GM13976 (cell line): ENCODE results near the gene GFRA4.

Experiments
- DNase-seq: peaks from one replicate; pipeline ENCODE4 v3.0.0; 2012; ENCODE audit warnings: low spot score
- in situ Hi-C: fragments of 300-500 bp; cut with MboI; formaldehyde crosslinking; loops from one replicate; pipeline ENCODE4 v1.12.0; 2022; ENCODE audit warnings: low sequenced_read_pairs, mixed read lengths, inconsistent platforms; ENCODE audit not compliant: unreplicated experiment
- TF ChIP-seq, protein P1 (sequence below): IDR thresholded peaks from 2 replicates; pipeline ENCODE4 v1.5.1; 2012; ENCODE audit warnings: borderline replicate concordance, mild to moderate bottlenecking; ENCODE audit not compliant: insufficient read depth; ENCODE audit errors: extremely low read depth, missing control alignments, control extremely low read depth

GFRA4 gene

DNA sequence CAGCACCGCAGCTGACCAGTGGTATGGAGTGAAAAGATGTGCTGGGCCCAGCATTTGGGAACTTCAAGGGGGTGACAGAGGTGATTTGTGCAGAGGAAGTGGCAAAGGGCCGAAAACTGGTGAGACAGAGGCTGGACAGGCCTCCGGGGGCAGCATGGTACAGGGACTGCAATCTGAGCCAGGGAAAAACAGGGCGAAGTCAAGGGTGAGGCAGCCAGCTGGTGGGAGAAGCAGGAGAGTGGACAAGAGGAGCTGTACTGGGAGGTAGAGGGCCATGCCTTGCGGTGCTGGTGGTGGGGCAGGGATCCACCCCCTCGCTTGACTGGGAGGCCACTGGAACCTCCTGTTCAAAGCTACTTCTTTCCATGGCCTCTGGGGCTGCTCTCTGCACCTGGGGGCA, 7.3 kb upstream of the GFRA4 start:
- DNase-seq: no peak
- in situ Hi-C loops: no loop called here
- TF ChIP-seq, protein P1, sequence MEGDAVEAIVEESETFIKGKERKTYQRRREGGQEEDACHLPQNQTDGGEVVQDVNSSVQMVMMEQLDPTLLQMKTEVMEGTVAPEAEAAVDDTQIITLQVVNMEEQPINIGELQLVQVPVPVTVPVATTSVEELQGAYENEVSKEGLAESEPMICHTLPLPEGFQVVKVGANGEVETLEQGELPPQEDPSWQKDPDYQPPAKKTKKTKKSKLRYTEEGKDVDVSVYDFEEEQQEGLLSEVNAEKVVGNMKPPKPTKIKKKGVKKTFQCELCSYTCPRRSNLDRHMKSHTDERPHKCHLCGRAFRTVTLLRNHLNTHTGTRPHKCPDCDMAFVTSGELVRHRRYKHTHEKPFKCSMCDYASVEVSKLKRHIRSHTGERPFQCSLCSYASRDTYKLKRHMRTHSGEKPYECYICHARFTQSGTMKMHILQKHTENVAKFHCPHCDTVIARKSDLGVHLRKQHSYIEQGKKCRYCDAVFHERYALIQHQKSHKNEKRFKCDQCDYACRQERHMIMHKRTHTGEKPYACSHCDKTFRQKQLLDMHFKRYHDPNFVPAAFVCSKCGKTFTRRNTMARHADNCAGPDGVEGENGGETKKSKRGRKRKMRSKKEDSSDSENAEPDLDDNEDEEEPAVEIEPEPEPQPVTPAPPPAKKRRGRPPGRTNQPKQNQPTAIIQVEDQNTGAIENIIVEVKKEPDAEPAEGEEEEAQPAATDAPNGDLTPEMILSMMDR: no peak

DNA sequence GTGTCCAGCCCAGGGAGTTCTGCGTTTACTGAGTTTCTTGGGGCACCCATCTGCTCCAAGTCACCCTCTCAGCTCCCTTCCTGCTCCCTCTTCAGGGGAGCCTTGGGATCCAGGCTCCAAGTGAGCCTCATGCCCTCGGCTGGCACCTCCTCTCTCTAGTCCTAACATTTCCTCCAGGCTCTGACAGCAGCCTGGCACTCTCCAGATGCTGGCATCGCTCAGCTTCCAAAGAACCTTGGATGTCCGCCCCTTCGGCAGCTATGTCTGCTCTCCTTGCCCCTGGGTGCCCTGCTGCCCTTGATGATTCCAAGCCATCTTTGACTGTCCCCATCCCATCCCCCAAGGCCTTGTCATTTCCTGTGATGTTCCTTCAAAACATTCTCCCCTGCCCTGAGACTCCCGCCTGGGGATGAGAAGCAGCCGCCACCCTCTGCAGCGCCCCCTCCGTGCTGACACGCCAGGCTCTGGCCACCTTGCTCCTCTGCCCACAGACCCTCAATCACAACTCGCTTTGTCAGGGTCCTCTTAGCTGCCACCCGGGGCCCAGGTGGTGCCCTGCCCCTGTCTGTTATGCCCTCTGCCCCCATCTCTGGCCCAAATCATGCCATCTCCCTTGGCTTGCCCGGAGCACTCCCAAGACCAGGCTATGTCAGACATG, 6.6 kb upstream of the GFRA4 start:
- in situ Hi-C loops: no loop called here
- TF ChIP-seq, protein P1: no peak
- DNase-seq: no peak

DNA sequence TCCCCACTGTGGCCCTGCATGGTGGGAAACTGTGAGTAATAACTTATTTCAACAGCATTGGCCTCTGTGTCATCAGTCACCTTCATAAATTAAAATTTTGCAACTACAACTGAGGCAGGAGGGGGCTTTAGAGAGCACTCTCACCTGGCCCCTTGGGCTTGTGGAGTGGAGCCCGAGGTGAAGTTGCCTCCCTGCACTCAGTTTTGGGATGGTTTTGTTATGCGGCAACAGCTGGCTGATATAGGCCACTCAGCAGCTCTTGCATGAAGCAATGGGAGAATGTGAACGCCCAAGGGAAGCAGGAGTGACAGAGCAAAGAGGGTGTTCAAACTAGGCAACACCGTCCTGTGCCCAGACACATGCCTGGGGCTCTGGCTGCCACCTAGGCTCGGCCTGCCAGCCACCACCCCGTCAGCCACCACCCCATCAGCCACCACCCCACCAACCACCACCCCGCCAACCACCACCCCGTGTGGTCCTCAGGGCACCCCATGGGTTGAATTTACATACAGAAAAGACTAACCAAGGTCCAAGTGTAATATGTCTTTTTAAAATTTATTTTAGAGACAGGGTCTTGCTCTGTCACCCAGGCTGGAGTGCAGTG, 4.3 kb upstream of the GFRA4 start:
- DNase-seq: no peak
- TF ChIP-seq, protein P1: no peak
- in situ Hi-C loops: no loop called here

DNA sequence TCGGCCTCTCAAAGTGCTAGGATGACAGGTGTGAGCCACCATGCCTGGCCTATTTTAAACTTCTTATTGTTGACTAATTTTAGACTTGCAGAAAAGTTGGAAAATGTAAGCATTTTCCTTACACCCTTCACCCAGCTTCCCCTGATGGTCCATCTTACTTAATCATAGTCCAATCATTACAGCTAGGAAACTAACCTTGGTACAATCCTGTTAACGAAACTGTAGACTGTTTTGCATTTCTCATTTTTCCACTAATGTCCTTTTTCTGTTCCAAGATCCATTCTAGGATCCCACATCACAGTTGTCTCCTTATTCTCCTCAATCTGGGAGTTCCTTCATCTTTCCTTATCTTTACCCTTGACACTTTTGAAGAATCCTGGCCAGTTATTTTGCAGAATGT, 659 bp upstream of the GFRA4 start:
- DNase-seq: no peak
- TF ChIP-seq, protein P1: no peak
- in situ Hi-C loops: no loop called here

DNA sequence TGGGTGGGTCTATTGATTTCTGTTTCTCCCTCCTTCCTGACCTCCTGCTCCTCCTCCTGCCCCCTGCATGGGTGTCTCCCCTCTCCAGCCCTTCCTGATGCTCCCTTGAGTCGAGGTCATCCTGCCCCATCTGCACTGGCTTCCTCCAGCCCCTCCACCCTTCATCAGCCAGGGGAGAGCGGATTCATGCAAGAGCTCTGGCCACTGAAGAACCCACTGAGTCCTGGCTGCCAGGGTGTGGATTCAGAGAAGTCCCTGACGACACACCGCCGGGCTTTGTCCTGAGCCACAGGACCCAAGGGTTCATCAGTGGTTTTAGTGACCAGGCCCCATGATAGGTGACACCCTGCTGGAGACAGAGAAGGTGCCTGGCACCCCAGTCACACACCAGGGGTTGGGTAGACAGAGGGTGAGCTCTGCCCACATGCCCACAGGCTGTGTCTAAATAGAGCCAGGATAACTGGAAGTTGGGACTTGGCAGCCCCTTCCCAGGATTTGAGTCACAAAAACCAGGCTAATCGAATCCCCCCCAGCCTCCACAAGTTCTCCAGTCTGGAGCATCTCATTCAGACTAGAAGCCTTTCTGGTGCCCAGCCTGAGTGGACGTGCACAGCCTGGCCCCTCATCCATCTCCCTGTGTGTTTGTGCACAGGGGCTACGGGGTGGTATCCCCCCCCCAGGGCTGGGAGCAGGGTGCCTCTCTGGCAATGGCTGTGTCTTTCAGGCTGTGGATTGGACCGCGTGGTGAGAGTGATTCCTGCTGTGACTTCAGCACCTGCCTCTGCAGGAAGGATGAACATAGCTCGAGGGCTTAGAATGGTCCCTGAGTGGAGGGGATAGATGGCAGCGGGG, 1.2 kb downstream of the GFRA4 start:
- in situ Hi-C loops: no loop called here
- no peak for DNase-seq
- TF ChIP-seq, protein P1: no peak

DNA sequence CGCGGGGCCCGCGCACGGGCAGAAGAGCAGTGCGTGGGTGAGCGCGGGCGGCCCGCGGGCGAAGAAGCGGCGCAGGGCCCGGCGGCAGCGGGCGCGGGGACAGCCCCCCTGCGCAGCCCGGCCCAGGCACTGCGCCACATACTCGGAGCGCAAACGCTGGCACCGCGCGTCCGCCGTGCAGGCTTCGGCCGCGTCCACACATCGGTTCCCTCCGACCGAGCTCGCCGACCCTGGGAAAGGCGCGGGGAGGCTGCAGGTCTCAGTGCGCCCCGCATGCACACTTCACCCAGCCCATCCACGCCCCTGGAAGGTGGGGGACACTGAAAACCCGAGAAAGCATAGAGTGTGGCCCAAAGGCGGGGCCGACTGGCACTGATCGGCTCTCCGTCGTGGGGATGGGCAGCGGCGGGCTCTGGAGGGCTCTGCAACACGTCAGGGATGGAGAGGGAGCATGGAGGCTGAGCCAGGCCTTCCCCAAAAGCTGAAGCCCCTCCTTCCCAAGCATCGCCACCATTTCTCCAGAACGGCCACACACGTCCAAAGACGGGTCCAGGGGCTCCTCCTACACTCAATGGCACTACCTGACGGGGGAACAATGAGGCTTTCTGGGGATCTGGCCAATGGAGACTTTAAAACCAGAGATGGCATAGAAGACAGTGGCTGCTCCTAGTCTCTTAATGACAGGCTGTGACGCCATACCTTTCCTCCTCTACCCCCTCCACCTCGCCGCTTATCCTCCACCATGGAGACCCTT, 2.0 kb downstream of the GFRA4 start:
- in situ Hi-C loops: no loop called here
- TF ChIP-seq, protein P1: no peak
- DNase-seq: no peak
